AG08396 (cell line): ENCODE measurements around the gene PARVB.
A peak's percentile ranks its signal among the peaks of the same experiment; 100 is the strongest.

Source experiments
- DNase-seq: peaks from one replicate; pipeline ENCODE4 v3.0.0; 2012; ENCODE audit warnings: low spot score, mixed read lengths

PARVB gene

DNA sequence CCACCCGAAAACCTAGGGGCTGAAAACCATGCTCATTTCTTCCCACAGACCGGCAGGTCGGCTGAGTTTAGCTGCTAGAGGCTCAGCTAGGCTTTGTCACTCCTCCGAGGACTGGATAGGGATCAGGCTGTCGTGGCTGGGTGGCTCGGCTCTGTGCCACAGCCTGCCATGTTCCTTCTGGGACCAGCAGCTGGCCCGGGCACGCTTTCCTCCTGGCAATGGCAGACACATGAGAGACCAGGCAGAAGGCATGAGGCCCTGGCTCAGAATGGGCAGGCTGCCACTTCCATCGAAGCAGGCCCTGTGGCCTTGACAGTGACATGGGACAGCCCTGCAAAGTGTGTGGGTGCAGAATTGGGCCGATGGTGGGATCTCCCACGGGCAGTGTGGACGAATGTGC, 177.6 kb downstream of the PARVB start:
- no peak for DNase-seq

DNA sequence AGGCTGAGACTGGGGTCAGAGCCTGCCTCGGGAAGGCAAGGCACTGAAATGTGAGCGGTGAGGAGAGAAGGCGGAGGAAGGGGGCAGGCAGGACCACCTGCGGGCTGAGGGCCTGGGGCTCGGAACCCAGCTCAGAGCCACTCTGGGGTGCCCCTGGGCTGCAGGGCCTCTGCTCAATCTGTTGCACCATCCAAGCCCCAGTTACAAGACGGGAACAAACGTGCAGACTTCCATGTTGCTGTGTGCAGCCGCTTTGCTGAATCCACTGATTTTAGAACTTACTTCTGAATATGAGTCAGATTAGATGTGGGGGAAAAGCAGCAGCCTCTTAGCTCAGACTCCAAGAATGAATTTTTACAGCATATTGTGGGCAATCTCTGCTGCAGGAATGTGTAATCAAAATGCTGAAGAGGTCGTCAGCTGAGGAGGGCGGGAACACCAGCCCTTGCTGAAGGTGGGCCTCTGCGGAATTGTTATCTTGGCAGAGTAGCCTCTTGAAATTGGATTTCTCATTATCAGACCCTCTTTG, 178.2 kb downstream of the PARVB start:
- DNase-seq, result peak; percentile 87

DNA sequence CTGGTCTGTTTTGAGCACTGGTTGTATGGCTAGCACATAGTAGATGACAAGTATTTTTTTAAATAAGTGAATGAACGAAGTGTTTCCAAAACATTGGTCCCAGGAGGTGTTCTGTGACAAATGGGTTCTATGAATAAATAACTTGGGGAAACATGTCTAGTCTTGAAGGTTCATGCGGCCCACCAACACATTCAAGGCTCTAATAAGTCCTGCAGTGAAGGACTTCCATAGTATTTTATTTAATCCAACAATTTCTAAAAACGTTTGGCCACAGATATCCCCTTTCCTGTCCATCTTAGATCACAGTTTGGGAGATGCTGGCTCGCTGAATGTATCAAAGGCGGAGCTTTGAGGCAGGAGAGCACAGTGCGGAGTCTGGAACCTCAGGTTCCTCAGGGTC, 179.1 kb downstream of the PARVB start:
- DNase-seq, result no peak

DNA sequence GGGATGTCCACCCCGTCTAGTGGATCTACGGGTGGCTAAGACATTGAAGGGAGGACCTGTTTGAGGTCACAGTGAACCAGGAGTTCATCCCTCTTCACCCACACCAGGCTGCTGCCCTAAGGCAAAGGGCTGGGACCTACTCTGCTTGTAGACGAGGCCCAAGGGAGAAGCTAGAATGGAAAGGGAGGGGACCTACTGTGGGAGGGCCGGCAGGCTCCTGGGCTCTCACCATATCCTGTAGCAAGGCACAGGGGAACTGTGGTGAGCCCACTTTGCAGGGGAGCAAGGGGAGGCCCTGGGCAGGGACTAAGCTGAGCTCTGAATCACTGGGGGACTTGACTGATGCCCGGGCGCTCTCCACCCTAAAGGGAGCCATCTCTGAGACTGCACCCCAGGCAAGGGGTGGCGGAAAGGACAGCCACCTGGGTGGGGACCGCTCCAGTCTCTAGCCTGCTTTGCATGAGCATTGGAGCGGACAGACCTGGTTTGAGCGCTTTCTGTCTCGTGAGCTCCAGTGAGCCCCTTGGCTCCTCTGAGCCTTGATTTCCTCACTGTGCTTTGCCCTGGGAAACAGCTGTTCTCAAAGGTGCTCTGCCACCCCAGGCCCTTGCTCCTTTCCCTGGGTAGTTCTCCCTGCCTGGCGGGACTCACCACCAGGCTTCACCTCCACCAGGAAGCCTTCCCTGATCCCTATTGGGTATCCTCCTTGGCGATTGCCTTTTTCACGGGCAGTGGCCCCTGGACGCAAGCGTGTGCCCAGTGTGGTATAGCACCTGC, 180.8 kb downstream of the PARVB start:
- DNase-seq, result no peak

DNA sequence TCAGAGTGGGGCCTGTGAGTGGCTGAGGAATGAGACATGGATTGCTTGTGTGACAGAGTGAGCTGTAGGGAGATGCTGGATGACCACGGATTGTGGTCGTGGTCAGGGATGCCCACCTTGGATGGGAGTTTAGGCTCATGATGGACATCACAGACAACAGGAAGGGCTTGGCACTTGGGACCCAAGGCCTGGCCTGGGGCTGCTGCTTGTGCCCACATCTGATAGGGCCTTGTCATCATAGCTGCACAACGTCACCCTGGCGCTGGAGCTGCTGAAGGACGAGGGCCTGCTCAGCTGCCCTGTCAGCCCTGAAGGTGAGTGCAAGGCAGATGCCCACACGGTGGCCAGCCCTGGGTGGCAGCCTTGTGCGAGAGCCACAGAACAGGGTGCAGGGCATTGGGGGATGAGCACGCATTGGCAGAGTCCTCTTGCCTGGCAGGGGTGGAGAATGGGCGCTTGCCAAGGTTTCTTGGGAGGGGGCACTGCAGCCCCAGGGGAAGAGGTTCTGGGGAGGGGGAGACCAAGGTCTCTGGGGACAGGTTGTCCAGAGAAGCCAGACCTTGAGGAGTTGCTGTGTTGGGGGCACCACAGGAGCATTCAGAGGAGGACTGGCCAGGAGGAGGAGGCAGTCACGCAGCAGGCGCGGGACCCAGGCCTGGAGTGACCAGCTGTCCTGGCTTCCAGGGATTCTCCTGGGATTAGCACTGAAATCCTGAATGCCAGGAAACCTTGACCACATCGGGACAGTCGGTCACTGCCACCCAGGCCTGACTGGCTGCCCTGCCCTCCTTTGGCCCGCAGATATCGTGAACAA, 181.6 kb downstream of the PARVB start:
- no peak for DNase-seq

DNA sequence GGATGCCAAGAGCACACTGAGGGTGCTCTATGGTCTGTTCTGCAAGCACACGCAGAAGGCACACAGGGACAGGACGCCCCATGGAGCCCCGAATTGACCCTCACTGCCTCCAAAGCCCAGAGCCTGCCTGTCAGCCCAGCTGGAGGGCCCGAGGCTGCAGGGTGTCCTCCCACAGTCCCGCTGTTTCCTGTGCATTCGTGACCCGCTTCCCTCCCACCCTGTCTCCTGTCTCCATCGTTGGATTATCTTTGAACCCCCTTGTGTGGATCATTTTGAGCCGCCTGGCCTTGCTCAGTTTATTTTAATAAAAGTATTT, 182.2 kb downstream of the PARVB start:
- no peak for DNase-seq

DNA sequence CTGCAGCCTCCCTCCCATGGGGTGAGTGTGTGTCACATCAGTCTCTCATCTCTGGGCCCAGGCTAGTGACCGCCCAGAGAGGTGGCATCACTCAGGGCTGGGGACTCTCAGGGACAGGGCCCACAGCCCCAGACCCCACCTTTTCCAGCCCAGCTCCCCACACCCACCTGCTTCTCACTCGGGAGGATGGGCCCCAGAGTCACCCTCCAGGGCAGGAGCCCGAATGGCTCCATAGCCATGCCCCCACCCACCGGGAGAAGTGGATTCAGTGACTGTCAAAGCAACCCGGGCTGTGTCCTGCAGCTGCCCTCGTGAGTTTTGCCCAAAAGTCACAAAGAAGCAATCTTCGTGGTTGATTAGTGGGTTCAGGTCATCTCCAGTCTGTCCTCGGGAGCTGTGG, 182.6 kb downstream of the PARVB start:
- no peak for DNase-seq

DNA sequence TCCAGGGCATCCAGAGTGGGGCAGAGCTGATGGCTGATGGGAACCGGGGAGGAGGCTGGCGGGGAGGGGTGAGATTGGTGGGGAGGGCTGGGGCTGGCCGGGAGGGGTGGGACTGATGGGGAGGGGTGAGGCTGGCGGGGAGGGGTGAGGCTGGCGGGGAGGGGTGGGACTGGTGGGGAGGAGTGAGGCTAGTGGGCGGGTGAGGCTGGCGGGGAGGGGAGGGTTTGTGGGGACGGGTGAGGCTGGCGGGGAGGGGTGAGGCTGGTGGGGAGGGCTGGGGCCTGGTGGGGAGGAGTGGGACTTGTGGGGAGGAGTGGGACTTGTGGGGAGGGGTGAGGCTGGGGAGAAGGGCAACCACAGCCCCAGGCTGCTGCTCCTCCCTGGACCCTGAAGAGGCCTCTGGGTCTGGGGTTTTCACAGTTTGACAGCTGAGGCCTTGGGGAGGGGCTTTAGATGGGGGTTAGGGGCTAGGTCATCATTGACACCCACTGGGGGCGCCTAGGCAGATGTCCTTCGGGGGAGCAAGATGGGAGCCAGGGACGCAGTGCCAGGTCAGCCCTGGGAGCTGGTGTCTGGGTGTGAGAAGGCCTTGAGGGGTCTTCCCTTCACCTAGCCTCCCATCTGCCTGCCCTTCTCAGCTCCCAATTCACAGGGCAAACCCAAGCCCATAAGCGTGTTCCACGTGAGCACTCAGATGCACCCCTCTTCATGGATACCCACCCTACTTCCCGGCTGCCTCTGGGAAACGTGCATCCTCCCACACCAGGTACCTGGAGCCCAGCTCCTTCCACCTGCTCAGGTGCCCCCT, 183.3 kb downstream of the PARVB start:
- DNase-seq, result no peak

DNA sequence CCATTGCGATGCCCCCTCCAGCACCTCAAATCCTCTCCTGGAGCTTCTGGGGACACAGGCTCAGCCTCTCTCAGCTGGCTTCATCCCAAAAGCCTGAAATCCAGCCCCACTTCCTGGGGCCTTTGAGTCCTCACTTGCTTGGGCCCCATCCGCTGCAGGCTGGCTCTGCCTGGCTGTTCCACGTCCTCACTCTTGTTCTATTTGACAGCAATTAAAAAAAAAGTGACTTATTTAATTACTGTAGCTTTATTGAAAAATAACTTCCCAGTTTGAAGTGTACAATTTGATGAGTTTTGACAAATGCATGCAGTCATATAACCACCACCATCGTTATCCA, 183.8 kb downstream of the PARVB start:
- no peak for DNase-seq

DNA sequence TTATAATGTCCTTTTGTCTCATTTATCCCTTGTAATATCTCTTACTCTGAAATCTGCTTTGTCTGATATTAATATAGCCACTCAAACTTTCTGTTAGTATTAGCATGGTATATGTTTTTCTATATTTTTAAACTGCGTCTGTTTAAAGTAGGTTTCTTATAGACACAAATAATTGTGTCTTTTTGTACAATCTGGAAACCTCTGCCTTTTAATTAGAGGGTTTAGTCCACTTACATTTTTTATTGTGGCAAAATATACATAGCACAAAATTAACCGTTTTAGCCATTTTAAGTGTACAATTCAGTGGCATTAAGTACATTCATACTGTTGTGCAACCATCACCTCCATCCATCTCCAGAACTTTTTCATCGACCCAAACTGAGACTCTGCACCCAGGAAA, 185.2 kb downstream of the PARVB start:
- DNase-seq, result no peak

DNA sequence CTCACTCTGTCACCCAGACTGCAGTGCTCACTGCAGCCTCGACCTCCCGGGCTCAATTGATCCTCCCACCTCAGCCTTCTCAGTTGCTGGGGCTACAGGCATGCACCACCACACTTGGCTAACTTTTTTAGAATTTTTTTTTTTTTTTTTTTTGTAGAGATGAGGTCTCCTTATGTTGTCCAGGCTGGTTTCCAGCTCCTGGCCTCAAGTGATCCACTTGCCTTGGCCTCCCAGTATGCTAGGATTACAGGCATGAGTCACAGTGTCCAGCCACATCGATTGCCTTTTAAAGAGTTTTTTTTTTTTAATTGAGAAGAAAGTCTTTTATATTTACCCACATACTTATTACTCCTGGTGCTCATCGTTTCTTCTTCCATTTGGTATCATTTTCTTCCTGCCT, 186.6 kb downstream of the PARVB start:
- no peak for DNase-seq

DNA sequence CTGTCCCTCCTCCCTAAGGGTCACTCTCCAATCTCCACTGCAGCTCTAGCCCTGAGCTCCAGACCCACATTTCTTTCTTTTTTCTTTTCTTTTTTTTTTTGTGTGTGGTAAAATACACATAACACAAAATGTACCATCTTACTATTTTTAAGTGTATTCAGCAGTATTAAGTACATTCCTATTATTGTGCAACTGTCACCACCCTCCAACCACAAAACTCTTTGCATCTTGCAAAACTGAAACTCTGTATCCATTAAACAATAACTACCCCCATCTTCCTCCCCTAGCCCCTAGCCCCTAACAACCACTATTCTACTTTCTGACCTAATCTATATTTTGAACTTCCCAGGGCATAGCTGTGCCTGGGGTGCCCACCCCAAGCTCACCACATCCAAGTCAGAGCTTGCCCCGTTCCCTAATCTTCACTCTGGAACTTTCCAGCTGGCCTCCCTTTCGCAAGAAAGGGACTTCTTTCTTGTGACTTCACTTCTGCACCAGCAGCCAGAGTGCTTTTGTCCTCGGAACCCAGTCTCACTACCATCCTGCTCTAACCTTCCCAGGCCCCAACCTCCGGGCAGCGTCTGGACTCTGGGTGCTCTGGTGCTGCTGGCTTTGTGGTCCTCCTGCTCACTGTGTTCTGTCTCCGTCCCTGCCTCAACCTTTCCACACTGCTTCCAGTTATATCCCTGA, 187.3 kb downstream of the PARVB start:
- no peak for DNase-seq

DNA sequence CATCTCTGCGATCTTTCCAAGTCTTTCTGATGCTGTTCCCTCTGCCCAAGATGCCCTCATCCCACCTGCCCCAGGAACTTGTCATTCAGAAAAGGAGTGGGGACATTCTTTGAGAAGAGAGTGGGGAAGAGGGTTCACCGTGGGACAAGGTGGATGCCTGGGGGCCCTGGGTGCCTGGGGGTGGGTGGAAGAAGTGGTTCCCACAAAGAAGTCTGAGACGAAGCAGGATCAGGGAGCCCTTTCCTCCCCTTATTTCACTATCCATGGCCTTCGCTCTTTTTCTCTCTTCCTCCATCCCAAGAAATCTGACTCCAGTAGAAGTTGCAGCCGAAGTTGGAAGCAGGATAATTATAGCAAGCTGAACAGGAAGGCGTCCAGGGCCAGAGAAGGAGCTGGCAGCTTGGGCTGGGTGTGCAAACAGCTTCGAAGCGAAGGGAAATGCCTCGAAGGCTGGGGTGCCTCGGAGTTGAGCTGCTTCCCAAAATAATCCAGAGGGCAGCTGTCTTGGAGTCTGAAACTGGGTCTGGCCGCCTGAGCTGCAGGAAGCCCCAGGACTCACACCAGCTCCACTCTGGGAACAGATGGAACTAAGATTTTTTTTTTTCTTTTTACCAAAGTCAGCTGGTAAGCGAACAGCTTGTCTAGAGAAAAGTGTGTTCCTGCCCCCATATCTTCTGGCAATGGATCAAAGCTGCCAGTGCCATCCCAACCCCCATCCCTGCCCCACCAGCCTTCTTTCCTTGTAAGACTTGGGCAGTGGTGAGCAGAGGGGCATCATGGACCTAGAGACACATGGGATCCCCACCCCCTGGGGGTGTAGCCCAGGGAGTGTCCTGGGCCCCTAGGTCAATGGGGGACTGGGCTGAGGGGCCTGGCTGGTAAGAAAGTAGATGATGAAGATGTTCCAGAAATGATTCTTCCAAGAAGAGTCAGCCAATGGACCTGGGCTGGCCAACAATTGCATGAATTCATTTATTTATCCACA, 188.1 kb downstream of the PARVB start:
- no peak for DNase-seq

DNA sequence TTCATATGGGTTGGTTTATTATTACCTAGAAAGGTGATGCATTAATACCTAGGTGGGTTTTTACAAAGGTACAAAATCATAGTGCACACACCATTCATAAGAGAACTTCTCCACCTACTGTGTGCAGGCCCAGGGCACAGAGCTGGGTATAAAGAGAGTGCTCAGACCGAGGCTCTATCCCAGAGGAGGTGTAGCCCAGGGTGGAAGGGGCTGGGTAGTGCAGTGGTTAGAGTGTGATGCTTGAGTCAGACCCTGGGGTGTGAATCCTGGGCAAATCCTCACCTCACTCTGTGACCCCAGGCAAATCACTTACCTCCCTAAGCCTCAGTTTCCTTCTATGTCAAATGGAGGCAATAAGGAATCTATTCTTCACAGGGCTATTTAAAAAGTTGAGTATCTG, 188.8 kb downstream of the PARVB start:
- no peak for DNase-seq

DNA sequence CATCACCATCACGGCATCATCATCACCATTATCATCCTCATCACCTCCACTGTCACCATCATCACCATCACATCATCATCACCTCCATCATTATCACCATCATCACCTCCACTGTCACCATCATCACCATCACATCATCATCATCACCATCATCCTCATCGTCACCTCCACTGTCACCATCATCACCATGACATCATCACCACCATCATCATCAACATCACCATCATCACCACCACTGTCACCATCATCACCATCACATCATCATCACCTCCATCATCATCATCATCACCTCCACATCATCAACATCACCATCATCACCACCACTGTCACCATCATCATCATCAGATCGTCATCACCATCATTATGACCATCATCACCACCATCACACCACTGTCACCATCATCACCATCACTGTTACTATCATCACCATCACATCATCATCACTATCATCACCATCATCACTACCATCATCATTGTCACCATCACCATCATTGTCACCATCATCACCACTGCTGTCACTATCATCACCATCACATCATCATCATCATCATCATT, 189.5 kb downstream of the PARVB start:
- no peak for DNase-seq

DNA sequence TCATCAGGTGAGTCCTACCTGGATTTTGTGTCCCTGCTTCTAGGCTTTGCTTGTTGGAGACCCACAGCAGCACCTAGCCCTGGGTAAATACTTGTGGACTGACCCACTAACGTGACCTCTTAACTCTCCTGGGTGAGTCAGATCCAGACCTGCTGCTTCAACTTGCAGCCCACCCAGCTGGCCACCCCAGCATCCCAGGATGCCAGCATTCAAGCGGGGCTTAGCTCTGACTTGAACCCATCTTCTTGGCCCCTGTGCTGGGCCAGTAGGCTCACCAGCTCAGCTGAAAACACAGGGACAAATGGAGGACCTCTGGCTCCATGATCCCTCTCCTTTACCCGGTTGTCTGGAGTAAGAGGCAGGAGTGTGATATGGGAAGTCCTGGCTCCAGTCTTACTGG, 190.1 kb downstream of the PARVB start:
- no peak for DNase-seq

DNA sequence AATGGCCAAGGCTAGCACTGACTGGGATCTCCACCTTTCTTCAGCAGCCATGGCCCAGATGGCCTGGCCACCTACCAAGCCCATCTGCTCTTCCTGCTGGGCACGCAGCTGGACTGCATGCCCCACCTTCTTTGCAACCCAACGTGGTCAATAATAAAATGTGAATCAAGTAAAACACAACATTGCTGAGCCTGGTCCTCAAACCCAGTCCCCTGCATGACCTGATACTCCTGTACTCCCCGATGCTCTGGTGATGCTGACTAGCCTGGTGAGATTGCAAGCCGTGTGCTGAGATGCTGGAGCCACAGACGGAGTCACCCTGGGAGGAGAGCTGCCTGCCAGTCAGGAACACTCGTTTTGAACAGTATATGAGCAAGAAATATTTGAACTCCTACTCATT, 190.7 kb downstream of the PARVB start:
- DNase-seq, result no peak

DNA sequence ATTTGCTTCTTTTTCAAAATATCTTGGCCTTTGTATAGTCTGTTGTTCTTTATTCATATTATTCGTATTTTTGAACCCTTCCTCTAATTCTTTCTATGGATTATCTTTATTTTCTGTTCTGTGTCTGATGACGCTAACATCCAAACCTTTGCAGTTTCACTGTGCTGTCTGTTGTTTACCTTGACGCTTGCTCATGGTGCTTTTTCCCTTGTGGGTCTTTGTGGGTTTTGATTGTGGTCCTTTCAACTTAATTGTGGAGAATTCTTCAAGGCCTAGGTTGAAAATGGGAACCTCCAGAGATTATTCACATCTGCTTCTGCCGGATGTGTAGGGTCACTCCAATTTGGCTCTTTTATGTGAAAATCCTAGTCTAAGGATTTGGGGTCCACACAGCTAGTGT, 191.2 kb downstream of the PARVB start:
- no peak for DNase-seq

DNA sequence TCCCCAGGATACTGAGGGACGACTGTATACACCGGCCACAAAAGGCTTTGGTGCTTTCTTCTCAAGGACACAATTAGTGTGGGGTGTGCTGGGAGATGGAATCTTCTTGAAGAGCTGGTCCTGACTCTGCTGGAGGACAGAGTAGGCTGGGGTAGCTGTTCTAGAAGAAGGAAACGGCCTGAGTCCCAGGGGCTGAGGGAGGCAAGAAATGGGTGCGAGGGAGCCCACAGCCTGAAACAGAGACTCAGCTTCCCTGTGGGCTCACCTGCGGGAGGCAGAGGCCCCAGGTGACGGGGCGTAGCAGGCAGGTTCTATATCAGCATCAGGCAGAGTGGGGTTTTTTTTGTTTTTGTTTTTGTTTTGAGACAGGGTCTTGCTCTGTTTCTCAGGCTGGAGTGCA, 193.2 kb downstream of the PARVB start:
- DNase-seq, result no peak

DNA sequence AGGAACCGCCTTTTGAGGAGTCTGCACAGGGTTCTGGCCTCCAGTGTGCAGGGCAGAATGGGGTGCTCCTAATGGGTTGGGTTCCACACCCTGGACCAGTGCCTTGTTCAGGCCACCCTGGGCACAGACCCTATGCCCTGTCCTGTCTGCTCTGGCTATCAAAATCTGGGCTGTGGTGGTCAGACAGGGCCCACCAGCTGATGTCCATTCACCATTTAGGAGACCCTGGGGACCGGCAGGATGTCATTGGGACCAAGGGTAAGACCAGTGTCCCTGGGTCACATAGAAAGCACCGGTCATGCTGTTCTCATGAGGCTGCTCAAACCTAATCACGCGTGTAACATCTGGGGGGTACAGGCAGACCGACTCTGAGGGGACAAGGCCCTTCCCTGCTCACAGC, 194.0 kb downstream of the PARVB start:
- no peak for DNase-seq
